Raji (cell line): ENCODE measurements around the gene EME1.

Experiments used
- POLR2A ChIP-seq: IDR thresholded peaks from 2 replicates; pipeline ENCODE4 v1.6.1; 2011; ENCODE audit warnings: low read depth, low read length, control low read depth; ENCODE audit not compliant: insufficient read depth

EME1 gene

GRCh38 chr17:50428831-50429424, 55.9 kb downstream of the EME1 start:
- no peak for TF ChIP-seq POLR2A

DNA sequence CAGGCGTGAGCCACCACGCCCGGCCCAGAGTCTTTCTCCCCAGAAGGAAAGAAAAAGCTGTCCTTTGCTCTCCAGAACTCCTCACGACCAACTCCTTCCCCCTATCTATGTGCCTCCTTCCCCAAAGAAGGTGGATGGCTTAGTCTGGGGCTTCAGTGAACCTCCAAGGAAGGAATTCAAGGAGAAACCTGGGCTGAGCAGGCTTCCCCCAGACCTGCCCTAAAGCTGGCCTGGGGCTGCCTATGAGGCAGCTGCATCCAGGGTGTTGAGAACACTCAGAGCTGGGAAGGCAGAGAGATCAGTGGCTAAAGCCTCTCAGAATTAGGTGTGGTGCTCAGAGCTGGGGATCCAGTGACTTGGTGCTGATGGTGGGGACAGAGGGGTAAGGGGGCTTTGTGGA, 56.8 kb downstream of the EME1 start:
- TF ChIP-seq POLR2A, result no peak
